ENCODE results near the gene C11orf58. TPM values are rescaled to one million over a fixed set of nuclear protein-coding genes. Genes with fewer than 3 reads are reported as not detected.

C11orf58 gene
- total RNA-seq, 2 experiments from 2014 or later = 142 to 193 TPM

DNA sequence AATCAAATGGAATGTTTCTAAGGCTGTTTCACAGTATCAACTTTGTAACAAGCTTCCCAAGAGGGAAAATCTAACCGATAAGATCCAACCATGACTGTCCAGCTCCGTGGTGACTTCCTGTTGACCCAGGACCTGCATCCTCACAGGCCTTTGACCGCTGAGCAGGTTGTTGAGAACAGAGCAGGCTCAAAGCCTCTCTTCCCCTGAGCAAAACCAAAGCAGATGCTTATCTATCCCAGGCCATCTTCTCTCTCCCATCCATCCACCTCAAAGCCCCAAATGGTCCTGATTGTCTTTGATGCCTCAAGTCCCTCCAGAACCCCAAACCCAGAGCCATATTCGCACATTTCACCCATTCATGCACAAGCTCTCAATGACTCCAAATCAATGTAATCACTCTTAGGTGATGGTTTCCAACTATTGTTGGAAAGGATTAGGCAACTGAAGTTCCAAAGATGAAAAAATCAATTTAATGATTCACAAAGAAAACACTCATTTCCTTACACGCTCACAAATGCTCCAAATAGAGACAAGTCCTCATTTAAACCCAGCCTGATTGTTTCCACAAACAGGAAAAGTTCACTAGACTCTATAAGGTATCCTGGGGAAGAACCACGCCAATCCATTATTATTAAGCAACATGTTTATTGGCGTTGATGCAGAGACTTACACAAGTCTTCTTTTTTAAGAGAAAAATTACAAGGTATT, 48.7 kb downstream of the C11orf58 start:
- no peaks in the 10 kb centered on the region for H3K36me3 Mint-ChIP-seq (ENCODE audit: low read depth)
- ChIA-PET POLR2A (interaction anchor here (0.7 kb wide), 1 partner anchor 14 kb away, joined by 4 read pairs; no protein-coding TSS in a partner anchor), CTCF (interaction anchor here (0.5 to 6.7 kb wide), 18 partner anchors 14 to 1150 kb away, joined by 3 to 59 read pairs (median 5); no protein-coding TSS in a partner anchor)
- peaks cover 7% of the 10 kb centered on the region for H3K4me1 Mint-ChIP-seq
- H3K27me3 Mint-ChIP-seq = no peaks in the 10 kb centered on the region
- no peak overlapping the region for H3K27ac Mint-ChIP-seq
- no peaks in the 10 kb centered on the region for H3K9me3 Mint-ChIP-seq (ENCODE audit: low read depth)
- no peak overlapping the region for H3K4me3 Mint-ChIP-seq
- DNase-seq (no peak), ATAC-seq (no peak)
- intact Hi-C loops (cut with DNase I, micrococcal nuclease) = loop anchor here in 1 of 2 experiments (5.0 kb wide), 1 partner anchor 150 kb away; no protein-coding TSS in a partner anchor

DNA sequence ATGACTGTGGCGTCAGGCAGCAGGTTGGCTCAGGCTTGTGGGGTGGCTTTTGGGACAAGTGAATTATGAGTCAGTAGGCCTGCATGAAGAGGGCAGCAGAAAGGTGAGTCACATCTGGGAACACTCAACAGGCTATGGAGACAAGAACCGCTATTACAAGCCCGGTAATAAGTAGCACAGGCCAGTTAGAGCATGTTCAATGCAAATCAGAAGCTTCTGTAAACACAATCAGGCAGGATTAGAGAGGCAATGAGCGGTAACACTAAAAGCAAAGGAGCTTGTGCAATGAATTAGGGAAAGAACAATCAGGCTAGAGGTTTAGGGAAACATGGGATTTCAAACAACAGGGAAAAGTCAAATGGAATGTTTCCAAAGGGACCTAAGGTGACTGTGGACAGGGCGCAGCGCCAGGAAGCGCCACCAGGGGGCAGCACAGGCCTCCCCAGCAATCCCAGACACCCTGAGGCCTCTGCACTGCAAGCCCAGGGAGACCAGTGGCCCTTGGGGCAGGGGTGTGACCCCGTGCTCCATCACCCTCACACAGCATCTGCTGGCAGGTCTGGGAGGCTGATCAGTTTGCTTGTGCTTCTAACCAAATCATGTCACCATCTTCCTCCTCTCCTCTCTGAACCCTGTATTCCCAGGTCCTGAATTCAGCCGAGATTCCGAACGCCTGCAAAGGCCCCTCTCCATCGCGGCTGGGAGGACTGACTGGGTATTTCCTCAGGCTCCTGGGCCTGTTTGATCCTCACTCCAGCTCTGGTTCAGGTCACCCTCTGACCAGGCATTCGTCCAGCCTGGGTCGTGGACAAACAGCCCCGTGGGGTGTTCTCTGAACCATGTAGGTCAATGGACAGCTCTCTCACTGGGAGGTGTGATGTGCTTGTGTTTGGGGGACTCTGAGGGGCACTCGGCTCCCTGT, 50.0 kb downstream of the C11orf58 start:
- CTCF ChIA-PET = interaction anchor here (1.0 to 6.7 kb wide), 14 partner anchors 9 to 274 kb away, joined by 3 to 59 read pairs (median 5); no protein-coding TSS in a partner anchor
- no peak overlapping the region for H3K27ac Mint-ChIP-seq
- H3K27me3 Mint-ChIP-seq = no peaks in the 10 kb centered on the region

DNA sequence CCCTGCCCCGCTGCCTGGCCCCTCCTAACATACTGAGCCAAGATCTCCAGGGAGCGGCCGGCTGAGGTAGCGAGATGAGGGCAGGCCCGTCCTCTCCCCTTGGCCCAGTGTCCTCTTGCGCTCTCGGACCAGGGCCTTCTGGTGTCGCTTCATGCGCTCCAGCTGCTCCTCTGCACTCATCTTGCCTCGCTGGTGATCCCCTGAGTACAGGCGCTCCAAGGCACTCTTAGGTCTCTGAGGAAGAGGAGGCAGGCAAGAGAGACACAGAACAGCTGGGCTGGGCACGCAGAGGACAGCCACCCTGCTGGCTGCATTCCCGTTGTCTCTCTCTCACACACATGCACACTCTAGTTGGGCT, 50.6 kb downstream of the C11orf58 start:
- ATAC-seq = no peak
- ChIA-PET POLR2A (no interaction called here), CTCF (interaction anchor here (0.7 to 6.7 kb wide), 7 partner anchors 9 to 273 kb away, joined by 3 to 59 read pairs (median 8); no protein-coding TSS in a partner anchor)
- no peak for DNase-seq
- Mint-ChIP-seq H3K9me3 (ENCODE audit: low read depth) (no peaks in the 10 kb centered on the region), H3K4me1 (peaks cover 7% of the 10 kb centered on the region), H3K27ac (no peak overlapping the region), H3K27me3 (no peaks in the 10 kb centered on the region), H3K36me3 (ENCODE audit: low read depth) (no peaks in the 10 kb centered on the region), H3K4me3 (no peak overlapping the region)
- intact Hi-C loops (cut with DNase I, micrococcal nuclease) = loop anchor here (2.0 to 5.0 kb wide), 2 partner anchors 148 to 274 kb away; no protein-coding TSS in a partner anchor

More for the DNA sequence above, 50.0 kb downstream of the C11orf58 start:
- no peaks in the 10 kb centered on the region for H3K9me3 Mint-ChIP-seq (ENCODE audit: low read depth)
- peaks cover 7% of the 10 kb centered on the region for H3K4me1 Mint-ChIP-seq
- no peak overlapping the region for H3K4me3 Mint-ChIP-seq
- POLR2A ChIA-PET = no interaction called here
- ATAC-seq (peak; percentile 84), DNase-seq (peak; percentile 78)
- intact Hi-C loops (cut with DNase I, micrococcal nuclease) = loop anchor here (1.0 to 5.0 kb wide), 4 partner anchors 32 to 716 kb away; no protein-coding TSS in a partner anchor
- H3K36me3 Mint-ChIP-seq (ENCODE audit: low read depth) = no peaks in the 10 kb centered on the region

DNA sequence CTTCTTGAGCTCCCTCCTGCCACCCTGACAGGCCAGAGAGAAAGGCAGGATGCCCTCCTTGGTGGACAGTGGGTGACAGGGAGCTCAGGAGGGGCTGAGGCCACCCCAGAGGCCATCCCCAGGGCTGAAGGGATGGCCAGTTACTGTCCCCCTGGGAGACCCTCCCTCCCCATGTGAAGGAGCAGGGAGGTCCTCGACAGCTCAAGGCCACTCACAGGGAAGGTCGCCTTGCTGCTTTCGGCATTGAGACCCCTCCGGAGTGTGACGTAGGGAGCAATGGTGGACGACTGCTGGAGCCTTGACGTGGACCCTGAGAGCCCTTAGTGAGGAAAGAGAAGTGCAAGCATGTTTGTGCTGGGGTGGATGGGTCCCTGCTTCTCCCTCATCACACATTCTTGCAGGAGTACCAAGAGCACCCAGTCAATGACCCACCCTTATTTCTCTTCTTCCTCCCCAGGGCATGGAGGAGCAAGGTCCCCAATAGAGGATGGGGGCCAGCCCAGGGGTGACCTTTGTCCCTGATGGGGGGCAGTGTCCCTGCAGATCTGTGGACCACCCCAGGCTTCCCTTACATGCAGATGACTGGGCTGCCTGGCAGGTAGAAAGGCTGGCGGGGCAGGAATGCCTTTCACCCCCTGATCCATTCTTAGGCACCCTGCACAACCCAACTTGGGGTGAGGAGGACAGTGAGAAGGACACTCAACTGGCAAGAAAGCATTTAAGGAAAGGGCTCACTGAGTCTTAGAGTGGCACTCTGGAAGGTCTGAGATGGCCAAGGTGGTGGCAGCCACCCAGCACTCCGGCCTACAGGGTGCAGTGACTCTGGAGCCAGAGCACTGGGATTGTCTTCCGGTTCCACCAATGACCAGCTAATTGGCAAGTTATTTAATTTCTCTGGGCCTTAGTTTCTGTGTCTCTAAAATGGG, 51.4 kb downstream of the C11orf58 start:
- Mint-ChIP-seq H3K36me3 (ENCODE audit: low read depth) (no peaks in the 10 kb centered on the region), H3K27ac (no peak overlapping the region), H3K4me3 (no peak overlapping the region), H3K4me1 (peaks cover 8% of the 10 kb centered on the region), H3K9me3 (ENCODE audit: low read depth) (no peaks in the 10 kb centered on the region), H3K27me3 (no peaks in the 10 kb centered on the region)
- CTCF ChIA-PET = interaction anchor here (0.6 to 6.7 kb wide), 11 partner anchors 8 to 414 kb away, joined by 3 to 59 read pairs (median 4); no protein-coding TSS in a partner anchor
- ATAC-seq (no peak), DNase-seq (no peak)
- POLR2A ChIA-PET = no interaction called here
- intact Hi-C loops (cut with DNase I, micrococcal nuclease) = loop anchor here (2.0 to 5.0 kb wide), 2 partner anchors 147 to 273 kb away; no protein-coding TSS in a partner anchor

DNA sequence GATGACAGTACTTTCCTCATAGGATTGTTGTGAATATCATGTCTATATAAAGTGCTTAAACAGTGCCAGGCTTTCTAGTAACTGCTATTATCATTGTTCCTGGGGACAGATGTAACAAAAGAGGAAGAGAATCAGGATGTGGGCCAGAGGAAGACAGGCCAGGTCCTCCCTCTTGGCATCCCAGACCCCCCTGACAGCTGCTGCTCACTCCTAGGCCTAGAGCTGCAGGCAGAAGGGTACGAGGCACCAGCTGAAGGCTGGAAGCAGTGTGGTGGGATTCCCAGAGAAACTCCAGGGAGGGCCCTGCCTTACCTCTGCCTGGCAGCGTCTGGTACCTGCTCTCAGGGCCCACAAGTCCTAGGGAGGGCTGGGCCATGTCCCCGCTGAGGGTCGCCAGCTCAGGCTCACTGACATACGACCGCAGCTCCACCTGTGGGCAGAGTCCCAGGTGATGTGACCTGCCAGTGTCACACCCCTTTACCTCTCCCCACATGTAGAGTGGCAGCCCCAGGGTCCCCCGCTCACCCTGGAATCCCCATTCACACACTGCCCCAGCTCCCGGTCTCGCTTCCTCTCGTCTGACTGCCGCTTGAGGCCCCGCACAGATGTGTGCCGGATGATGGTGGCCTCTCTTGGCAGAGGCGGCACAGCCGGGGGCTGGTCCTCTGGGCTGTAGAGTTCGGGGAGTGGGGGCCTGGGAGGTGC, 52.2 kb downstream of the C11orf58 start:
- CTCF ChIA-PET = interaction anchor here (0.6 to 1.2 kb wide), 5 partner anchors 39 to 414 kb away, joined by 3 read pairs; no protein-coding TSS in a partner anchor
- intact Hi-C loops (cut with DNase I, micrococcal nuclease) = no loop called here
- H3K36me3 Mint-ChIP-seq (ENCODE audit: low read depth) = no peaks in the 10 kb centered on the region
- DNase-seq (no peak), ATAC-seq (no peak)
- peaks cover 13% of the 10 kb centered on the region for H3K4me1 Mint-ChIP-seq
- POLR2A ChIA-PET = no interaction called here
- H3K27me3 Mint-ChIP-seq = no peaks in the 10 kb centered on the region
- H3K4me3 Mint-ChIP-seq = no peak overlapping the region
- no peaks in the 10 kb centered on the region for H3K9me3 Mint-ChIP-seq (ENCODE audit: low read depth)
- H3K27ac Mint-ChIP-seq = no peak overlapping the region

DNA sequence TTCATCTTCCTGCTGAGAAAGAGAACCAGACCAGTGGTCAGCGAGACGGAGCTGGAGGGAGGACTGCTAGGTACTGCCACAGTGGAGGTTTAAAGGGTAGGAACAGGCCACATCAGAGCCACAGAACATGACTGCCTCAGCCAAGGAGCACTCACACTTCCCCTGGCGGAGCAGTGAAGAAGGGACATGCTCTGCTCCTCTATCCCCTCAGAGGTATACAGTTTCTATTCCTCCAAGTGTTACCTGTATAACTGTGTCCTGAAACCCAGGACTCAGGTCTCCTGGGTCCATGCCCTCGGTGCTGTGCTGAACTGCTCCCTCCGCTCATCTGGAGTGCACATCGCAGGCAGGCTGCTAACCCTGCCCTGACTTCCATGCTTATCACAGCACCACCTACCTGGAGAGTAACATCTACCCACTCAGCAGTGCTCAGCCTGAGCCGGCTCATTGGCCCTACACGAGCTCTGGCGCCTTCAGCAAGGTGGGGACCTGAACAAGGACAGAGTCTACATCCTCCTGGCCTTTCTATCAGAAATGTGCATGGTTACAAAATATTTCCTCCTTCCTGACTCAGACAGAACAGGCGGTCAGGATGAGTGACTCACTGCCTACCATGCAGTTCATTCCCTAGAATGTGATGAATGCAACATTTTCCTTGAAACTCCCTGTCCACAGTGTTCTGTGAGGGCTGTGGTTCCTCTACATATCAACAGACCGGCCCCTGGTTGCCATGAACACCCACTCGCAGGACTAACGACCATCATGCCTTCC, 52.9 kb downstream of the C11orf58 start:
- H3K4me1 Mint-ChIP-seq = peaks cover 15% of the 10 kb centered on the region
- H3K27me3 Mint-ChIP-seq = no peaks in the 10 kb centered on the region
- peak overlapping the region; percentile 6 for H3K27ac Mint-ChIP-seq
- no peaks in the 10 kb centered on the region for H3K9me3 Mint-ChIP-seq (ENCODE audit: low read depth)
- H3K36me3 Mint-ChIP-seq (ENCODE audit: low read depth) = no peaks in the 10 kb centered on the region
- POLR2A ChIA-PET = no interaction called here
- peak; percentile 54 for ATAC-seq
- CTCF ChIA-PET = interaction anchor here (0.6 to 1.2 kb wide), 3 partner anchors 38 to 287 kb away, joined by 3 read pairs; no protein-coding TSS in a partner anchor
- no peak for DNase-seq
- H3K4me3 Mint-ChIP-seq = no peak overlapping the region
- intact Hi-C loops (cut with DNase I, micrococcal nuclease) = no loop called here

DNA sequence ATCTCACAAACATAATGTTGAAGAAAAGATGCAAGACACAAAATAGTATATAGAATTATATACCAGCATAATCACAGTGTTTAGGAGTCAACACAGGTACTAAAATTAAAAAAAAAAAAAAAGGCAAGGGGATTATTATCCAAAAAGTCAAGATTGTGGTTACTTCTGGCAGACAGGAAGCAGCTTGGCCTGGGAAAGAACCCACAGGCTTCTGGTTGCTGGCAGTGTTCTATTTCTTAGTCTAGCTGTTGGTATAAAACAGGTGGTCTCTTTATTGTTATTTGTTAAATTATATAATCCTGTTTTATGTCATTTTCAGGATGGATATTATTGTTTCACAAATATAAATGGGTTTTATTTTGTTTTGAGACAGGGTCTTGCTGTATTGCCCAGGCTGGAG, 54.0 kb downstream of the C11orf58 start:
- Mint-ChIP-seq H3K27ac (no peak overlapping the region), H3K27me3 (no peaks in the 10 kb centered on the region), H3K36me3 (ENCODE audit: low read depth) (no peaks in the 10 kb centered on the region), H3K4me1 (peaks cover 16% of the 10 kb centered on the region), H3K4me3 (no peak overlapping the region), H3K9me3 (ENCODE audit: low read depth) (no peaks in the 10 kb centered on the region)
- no peak for DNase-seq
- CTCF ChIA-PET = no interaction called here
- POLR2A ChIA-PET = interaction anchor here (0.7 kb wide), 1 partner anchor 138 kb away, joined by 3 read pairs; no protein-coding TSS in a partner anchor
- intact Hi-C loops (cut with DNase I, micrococcal nuclease) = no loop called here
- ATAC-seq = no peak

DNA sequence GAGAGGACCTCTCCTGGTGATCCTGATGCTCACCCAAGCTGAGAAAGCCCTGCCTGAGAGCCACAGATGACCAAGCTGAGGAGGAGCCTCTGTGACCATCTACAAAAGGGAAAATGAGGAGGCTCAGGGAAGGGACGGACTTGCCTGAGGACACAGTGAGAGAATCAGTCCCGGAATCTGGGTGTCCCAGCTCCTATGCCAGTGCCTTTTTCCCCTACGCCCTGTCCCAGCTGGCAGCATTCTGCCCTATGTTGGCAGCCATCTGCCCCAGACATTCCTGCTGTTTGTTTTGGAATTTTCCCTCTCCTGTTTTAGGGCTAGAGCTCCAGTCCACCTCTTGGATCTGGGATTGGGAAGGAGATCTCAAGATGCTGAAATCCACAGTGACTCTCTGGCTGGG, 54.6 kb downstream of the C11orf58 start:
- ChIA-PET CTCF (interaction anchor here (0.8 kb wide), 1 partner anchor 40 kb away, joined by 3 read pairs; no protein-coding TSS in a partner anchor), POLR2A (no interaction called here)
- H3K27me3 Mint-ChIP-seq = no peaks in the 10 kb centered on the region
- intact Hi-C loops (cut with DNase I, micrococcal nuclease) = no loop called here
- ATAC-seq (no peak), DNase-seq (no peak)
- H3K4me3 Mint-ChIP-seq = no peak overlapping the region
- H3K27ac Mint-ChIP-seq = no peak overlapping the region
- no peaks in the 10 kb centered on the region for H3K9me3 Mint-ChIP-seq (ENCODE audit: low read depth)
- H3K4me1 Mint-ChIP-seq = peaks cover 22% of the 10 kb centered on the region
- H3K36me3 Mint-ChIP-seq (ENCODE audit: low read depth) = no peaks in the 10 kb centered on the region

DNA sequence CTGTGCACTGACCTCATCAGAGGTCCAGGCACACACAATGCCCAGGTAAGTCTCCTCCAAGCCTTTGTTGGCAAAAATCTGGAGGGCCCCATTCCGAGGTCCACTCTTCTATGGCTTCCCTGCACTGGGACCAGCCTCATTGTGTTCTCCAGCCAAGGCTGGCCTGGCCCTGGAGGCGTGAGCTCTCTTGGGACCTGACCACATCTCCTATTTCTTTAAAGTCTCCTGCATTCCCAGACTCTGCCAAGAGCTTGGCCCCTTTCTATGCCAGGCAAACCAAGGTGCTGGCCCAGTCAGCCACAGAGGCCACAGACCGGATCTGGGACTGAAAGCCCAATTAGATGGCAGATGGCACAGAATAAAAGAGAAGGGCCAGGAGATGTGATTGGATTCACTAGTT, 55.1 kb downstream of the C11orf58 start:
- no peak for ATAC-seq
- no peak for DNase-seq
- no peaks in the 10 kb centered on the region for H3K36me3 Mint-ChIP-seq (ENCODE audit: low read depth)
- intact Hi-C loops (cut with DNase I, micrococcal nuclease) = no loop called here
- CTCF ChIA-PET = interaction anchor here (0.6 to 0.8 kb wide), 2 partner anchors 14 to 41 kb away, joined by 3 read pairs; no protein-coding TSS in a partner anchor
- POLR2A ChIA-PET = no interaction called here
- H3K27me3 Mint-ChIP-seq = no peaks in the 10 kb centered on the region
- H3K9me3 Mint-ChIP-seq (ENCODE audit: low read depth) = no peaks in the 10 kb centered on the region
- H3K27ac Mint-ChIP-seq = no peak overlapping the region
- H3K4me1 Mint-ChIP-seq = peaks cover 26% of the 10 kb centered on the region
- H3K4me3 Mint-ChIP-seq = no peak overlapping the region

Measured in activated CD4-positive, alpha-beta T cell treated with anti-CD3 and anti-CD28 coated beads for 36 hours (primary cell).